T-cell (primary cell): ENCODE measurements around the gene CTLA4. TPM values are rescaled to one million over a fixed set of nuclear protein-coding genes. Genes with fewer than 3 reads are reported as not detected.
A peak's percentile ranks its signal among the peaks of the same experiment; 100 is the strongest.

ENCODE experiments used
- ATAC-seq, 4 experiments: fragments of 200-7000 bp in 3 of 4; fragments of 150-1000 bp in 1 of 4; cut with Tn5 transposase; replicated peaks in 1 of 4; 1 replicate in 3 of 4; 2 replicates in 1 of 4; pipeline ENCODE4 v1.10.0; 2021; ENCODE audit warnings: moderate library complexity in 3 of 4, mild to moderate bottlenecking in 2 of 4, moderate number of reproducible peaks in 1 of 4
- CTCF ChIA-PET, 2 donors: fragments of 300-600 bp; sonication (Branson Sonifier 250); formaldehyde crosslinking; loops; one replicate each; lab custom pipeline; 2022; ENCODE audit warnings: antibody characterized with exemption in 2 of 2; lab: Charles Lee
- POLR2A ChIA-PET, 2 donors: fragments of 300-600 bp; sonication (Branson Sonifier 250); formaldehyde crosslinking; loops; one replicate each; lab custom pipeline; 2022; ENCODE audit warnings: antibody characterized with exemption in 2 of 2; lab: Charles Lee
- DNase-seq, 35 experiments: peaks; one replicate each; pipeline versions ENCODE4 v3.0.0 to v3.0.0-alpha.2; 2013 to 2023
- H3K27ac ChIP-seq: one replicate; pipeline ENCODE4 v1.5.1; 2013; ENCODE audit warnings: low read length
- H3K27me3 ChIP-seq, 2 experiments: replicated peaks in 1 of 2; 1 replicate in 1 of 2; 2 replicates in 1 of 2; pipeline versions ENCODE4 v1.6.1 to v1.7.0; 2013; ENCODE audit warnings: low read length in 1 of 2, mixed read lengths in 1 of 2; ENCODE audit not compliant: control insufficient read depth in 2 of 2, insufficient read depth in 2 of 2; ENCODE audit errors: extremely low read depth in 1 of 2
- H3K36me3 ChIP-seq, 2 donors: 1 replicate in 1 of 2; 2 replicates in 1 of 2; pipeline versions ENCODE4 v1.6.1 to v1.7.0; 2013; ENCODE audit warnings: low read length in 1 of 2; ENCODE audit not compliant: control insufficient read depth in 2 of 2, insufficient read depth in 1 of 2; ENCODE audit errors: extremely low read depth in 1 of 2
- H3K4me1 ChIP-seq, 2 experiments: 1 replicate in 1 of 2; 2 replicates in 1 of 2; pipeline versions ENCODE4 v1.6.1 to v1.7.0; 2013; ENCODE audit warnings: low read length in 2 of 2, mixed read lengths in 1 of 2; ENCODE audit not compliant: insufficient read depth in 2 of 2, control insufficient read depth in 1 of 2; ENCODE audit errors: extremely low read depth in 1 of 2
- H3K4me3 ChIP-seq, 2 donors: 1 replicate in 1 of 2; 2 replicates in 1 of 2; pipeline versions ENCODE4 v1.5.1 to v1.7.0; 2013; ENCODE audit warnings: mild to moderate bottlenecking in 2 of 2, low read length in 1 of 2, moderate library complexity in 1 of 2; ENCODE audit not compliant: control insufficient read depth in 1 of 2; ENCODE audit errors: extremely low read depth in 1 of 2
- H3K9me3 ChIP-seq: 2 replicates; pipeline ENCODE4 v1.7.0; 2013
- H3K27ac Mint-ChIP-seq, 2 donors: one replicate each; pipeline ENCODE4 v1.8.0; 2020 to 2021; ENCODE audit warnings: mild to moderate bottlenecking in 2 of 2, mixed read lengths in 2 of 2
- H3K27me3 Mint-ChIP-seq, 2 donors: one replicate each; pipeline ENCODE4 v1.8.0; 2021 to 2022; ENCODE audit warnings: mixed read lengths in 2 of 2
- H3K36me3 Mint-ChIP-seq: one replicate; pipeline ENCODE4 v1.8.0; 2021; ENCODE audit warnings: mixed read lengths
- H3K4me1 Mint-ChIP-seq, 3 donors: one replicate each; pipeline ENCODE4 v1.8.0; 2020 to 2022; ENCODE audit warnings: mixed read lengths in 3 of 3, mild to moderate bottlenecking in 1 of 3
- H3K4me3 Mint-ChIP-seq, 3 donors: one replicate each; pipeline ENCODE4 v1.8.0; 2020 to 2022; ENCODE audit warnings: mild to moderate bottlenecking in 3 of 3, mixed read lengths in 3 of 3, moderate library complexity in 3 of 3
- H3K9me3 Mint-ChIP-seq, 3 donors: one replicate each; pipeline ENCODE4 v1.8.0; 2020 to 2022; ENCODE audit warnings: mixed read lengths in 3 of 3
- WGBS: methylation state at CpG from one replicate; pipeline ENCODE4 v1.1.5; 2013; ENCODE audit warnings: missing lambda C conversion rate; ENCODE audit not compliant: insufficient coverage; 5-methylcytosine and 5-hydroxymethylcytosine counted together
- total RNA-seq, 35 experiments: library from RNA in 6 of 35; stranded (reverse) in 6 of 35; fragments of 120-200 nt in 1 of 35; gene quantifications; one replicate each; pipeline versions ENCODE4 v1.2.1 to v1.2.4 and lab custom pipeline; 2013 to 2026

Gene CTLA4
- total RNA-seq, 5 donors from 2014 or later (not counting 1 experiment from before 2014, with no cell fraction given): 11.9 to 56.2 (median 14.8) TPM

DNA sequence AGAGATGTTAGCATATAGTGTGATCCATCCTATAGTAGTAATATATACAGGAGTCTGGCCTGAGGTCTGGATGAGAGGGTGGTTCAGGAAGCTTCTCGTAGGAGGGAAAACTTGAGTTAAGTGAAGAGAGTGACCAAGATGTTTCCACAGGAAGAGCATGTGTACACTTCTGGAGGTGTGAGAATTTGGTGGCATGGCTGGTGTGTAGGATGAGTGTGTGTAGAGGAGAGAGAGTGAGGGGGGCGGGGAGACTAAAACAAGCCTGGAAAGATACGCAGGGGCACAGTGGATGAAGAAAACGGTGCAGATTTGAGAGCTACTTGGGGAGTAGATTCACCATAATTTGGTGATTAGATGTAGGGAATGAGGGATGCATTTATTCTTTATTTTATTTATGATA, 43.5 kb upstream of the CTLA4 start:
- Histone ChIP-seq H3K4me3 (no peak overlapping the region), H3K36me3 (no peaks in the 10 kb centered on the region), H3K27ac (no peak overlapping the region), H3K9me3 (no peaks in the 10 kb centered on the region), H3K4me1 (peaks cover 0 to 2% of the 10 kb centered on the region in 2 experiments), H3K27me3 (no peaks in the 10 kb centered on the region)
- Mint-ChIP-seq H3K36me3 (no peaks in the 10 kb centered on the region), H3K27ac (no peak overlapping the region), H3K4me1 (peaks cover 4 to 10% (median 7%) of the 10 kb centered on the region in 3 donors), H3K4me3 (no peak overlapping the region), H3K27me3 (no peaks in the 10 kb centered on the region), H3K9me3 (peaks cover 0 to 3% (median 0%) of the 10 kb centered on the region in 3 donors)
- WGBS: 44% methylated on average over 3 of the region's 4 CpGs
- ATAC-seq (no peak), DNase-seq (no peak)
- CTCF ChIA-PET: interaction anchor here in 1 of 2 donors (0.8 kb wide), 1 partner anchor 10 kb away, joined by 4 read pairs; no protein-coding TSS in a partner anchor
- POLR2A ChIA-PET: no interaction called here

DNA sequence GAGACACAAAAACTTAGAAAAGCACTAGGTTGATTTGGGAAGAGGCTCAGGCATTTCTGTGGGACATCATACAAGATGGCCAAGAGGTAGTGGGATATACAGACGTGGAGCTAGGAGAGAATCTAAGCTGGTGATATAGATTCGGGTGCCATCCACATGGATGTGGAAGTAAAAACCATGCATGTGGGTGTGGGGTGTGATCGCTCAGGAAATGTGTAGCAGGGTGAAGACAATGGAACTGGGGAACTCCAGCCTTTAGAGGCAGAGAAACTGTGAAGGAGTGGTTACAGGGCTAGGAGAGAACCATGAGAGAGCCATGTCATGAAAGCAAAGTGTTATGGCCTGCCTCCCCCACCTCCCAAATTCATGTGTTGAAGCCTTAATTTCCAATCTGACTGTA, 43.0 kb upstream of the CTLA4 start:
- DNase-seq (no peak), ATAC-seq (no peak)
- H3K36me3 Mint-ChIP-seq: no peaks in the 10 kb centered on the region
- H3K4me3 Mint-ChIP-seq: no peak overlapping the region
- Histone ChIP-seq H3K36me3 (no peaks in the 10 kb centered on the region), H3K4me3 (no peak overlapping the region), H3K27ac (no peak overlapping the region), H3K27me3 (no peaks in the 10 kb centered on the region), H3K4me1 (peaks cover 0 to 2% of the 10 kb centered on the region in 2 experiments), H3K9me3 (no peaks in the 10 kb centered on the region)
- no peaks in the 10 kb centered on the region for H3K27me3 Mint-ChIP-seq
- CTCF ChIA-PET: interaction anchor here in 1 of 2 donors (0.8 kb wide), 1 partner anchor 11 kb away, joined by 4 read pairs; no protein-coding TSS in a partner anchor
- peaks cover 0 to 3% (median 0%) of the 10 kb centered on the region in 3 donors for H3K9me3 Mint-ChIP-seq
- peaks cover 6 to 11% (median 7%) of the 10 kb centered on the region in 3 donors for H3K4me1 Mint-ChIP-seq
- 68% methylated on average over 3 of the region's 3 CpGs for WGBS
- POLR2A ChIA-PET: interaction anchor here in 1 of 2 donors (0.6 kb wide), 1 partner anchor 824 kb away, joined by 7 read pairs; no protein-coding TSS in a partner anchor
- H3K27ac Mint-ChIP-seq: no peak overlapping the region

DNA sequence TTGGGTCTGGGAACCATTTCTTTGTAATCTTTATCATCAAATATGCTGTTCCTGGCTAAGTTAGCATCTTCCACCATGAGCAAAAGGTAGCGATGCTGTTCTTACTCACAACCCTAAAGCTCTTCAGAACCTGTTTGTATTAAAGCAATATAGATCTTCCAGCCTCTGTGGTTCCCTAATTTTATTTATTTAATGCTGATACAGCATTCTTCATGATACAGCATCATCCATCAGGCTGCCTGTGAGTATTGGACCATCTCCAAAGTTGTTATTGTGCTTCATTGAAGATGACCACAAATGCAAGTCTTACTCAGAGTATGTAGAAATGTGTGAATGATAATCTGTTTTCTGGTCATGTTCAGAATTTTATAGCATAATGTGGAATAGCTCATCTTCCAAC, 40.9 kb upstream of the CTLA4 start:
- DNase-seq: no peak
- no peak for ATAC-seq
- CTCF ChIA-PET: interaction anchor here in 1 of 2 donors (1.0 kb wide), 1 partner anchor 11 kb away, joined by 4 read pairs; no protein-coding TSS in a partner anchor
- no peak overlapping the region for H3K27ac Mint-ChIP-seq
- peaks cover 7 to 23% (median 18%) of the 10 kb centered on the region in 3 donors for H3K4me1 Mint-ChIP-seq
- no peaks in the 10 kb centered on the region for H3K9me3 ChIP-seq
- no peak overlapping the region for H3K4me3 ChIP-seq
- WGBS: no CpG with 5 or more reads among the region's 1 CpG
- H3K27me3 Mint-ChIP-seq: no peaks in the 10 kb centered on the region
- POLR2A ChIA-PET: no interaction called here
- H3K36me3 Mint-ChIP-seq: no peaks in the 10 kb centered on the region
- no peak overlapping the region for H3K4me3 Mint-ChIP-seq
- H3K4me1 ChIP-seq: peaks cover 0 to 6% of the 10 kb centered on the region in 2 experiments
- no peaks in the 10 kb centered on the region for H3K36me3 ChIP-seq
- H3K27ac ChIP-seq: no peak overlapping the region
- H3K9me3 Mint-ChIP-seq: peaks cover 0 to 3% (median 0%) of the 10 kb centered on the region in 3 donors
- no peaks in the 10 kb centered on the region for H3K27me3 ChIP-seq

DNA sequence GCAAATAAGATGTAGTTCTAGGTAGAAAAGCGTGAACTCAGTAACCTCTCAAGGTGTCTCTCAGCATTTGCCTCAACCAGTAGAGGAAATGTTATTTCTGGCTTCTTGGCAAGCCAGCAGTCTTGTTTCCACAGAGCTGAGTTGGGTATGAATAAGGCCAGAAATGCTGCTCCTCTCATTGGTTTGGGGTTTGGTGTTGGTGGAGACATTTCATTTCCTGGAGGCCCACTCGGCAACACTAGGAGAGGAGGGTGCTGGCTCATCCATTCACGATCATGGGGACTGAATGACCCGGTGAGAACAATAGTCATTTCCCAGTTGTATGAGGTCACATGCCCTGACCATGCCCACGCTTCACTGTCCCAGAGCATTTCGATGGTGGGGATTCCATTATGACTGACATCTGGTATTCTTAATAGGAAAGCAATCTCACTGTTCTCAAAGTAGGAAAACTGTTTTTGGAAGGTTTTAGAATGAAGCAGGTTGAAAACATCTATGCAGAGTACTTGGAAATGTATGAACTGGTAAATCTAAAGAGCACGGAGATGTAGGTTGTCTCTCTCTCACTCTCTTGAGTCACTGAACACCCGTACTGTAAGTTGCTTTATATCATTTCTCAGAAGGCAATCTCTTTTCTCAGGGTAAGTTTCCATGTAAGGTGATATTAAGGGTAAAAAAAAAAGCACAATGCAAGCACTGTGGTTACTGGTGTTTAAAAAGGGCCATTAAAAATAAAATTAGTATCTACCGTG, 37.1 kb upstream of the CTLA4 start:
- no peaks in the 10 kb centered on the region for H3K27me3 ChIP-seq
- ChIA-PET POLR2A (interaction anchor here in 1 of 2 donors (0.5 kb wide), 1 partner anchor 210 kb away, joined by 4 read pairs; no protein-coding TSS in a partner anchor), CTCF (interaction anchor here (0.5 to 0.9 kb wide), 3 partner anchors 42 to 1185 kb away, joined by 3 read pairs; no protein-coding TSS in a partner anchor)
- peak overlapping the region; percentile 44 to 63 for H3K27ac Mint-ChIP-seq
- H3K4me1 Mint-ChIP-seq: peaks cover 0 to 17% (median 14%) of the 10 kb centered on the region in 3 donors
- ATAC-seq: peak in 3 of 4 experiments; percentile 14 to 67 (median 57)
- H3K9me3 ChIP-seq: no peaks in the 10 kb centered on the region
- WGBS: 44% methylated on average over 5 of the region's 9 CpGs
- H3K9me3 Mint-ChIP-seq: peaks cover 0 to 3% (median 0%) of the 10 kb centered on the region in 3 donors
- no peak overlapping the region for H3K27ac ChIP-seq
- no peaks in the 10 kb centered on the region for H3K36me3 ChIP-seq
- no peak overlapping the region for H3K4me3 Mint-ChIP-seq
- peaks cover 0 to 4% of the 10 kb centered on the region in 2 experiments for H3K4me1 ChIP-seq
- no peaks in the 10 kb centered on the region for H3K36me3 Mint-ChIP-seq
- no peak overlapping the region for H3K4me3 ChIP-seq
- DNase-seq: no peak
- no peaks in the 10 kb centered on the region for H3K27me3 Mint-ChIP-seq

DNA sequence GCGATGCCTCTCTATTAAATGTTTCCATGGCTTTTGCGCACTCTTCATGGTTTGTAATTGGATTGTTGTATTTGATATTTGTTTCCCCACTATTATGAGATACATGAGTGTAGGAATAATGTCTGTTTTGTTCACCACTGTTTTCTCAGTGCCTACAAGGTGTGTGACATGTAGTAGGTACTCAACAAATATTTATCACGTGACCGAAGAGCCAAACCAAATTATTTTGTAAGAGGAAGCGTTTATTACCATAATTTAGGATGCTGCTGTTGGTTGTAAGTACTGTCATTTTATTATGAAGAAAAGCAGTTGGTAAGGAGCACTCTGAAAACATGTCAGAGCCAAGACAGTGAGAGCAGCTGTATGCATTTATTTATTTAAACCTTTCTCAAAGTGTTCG, 32.2 kb upstream of the CTLA4 start:
- no peak overlapping the region for H3K27ac ChIP-seq
- no peaks in the 10 kb centered on the region for H3K9me3 ChIP-seq
- ATAC-seq (no peak), DNase-seq (no peak)
- Mint-ChIP-seq H3K4me1 (peaks cover 0 to 9% (median 4%) of the 10 kb centered on the region in 3 donors), H3K27ac (peak overlapping the region in 1 of 2 donors; percentile 13), H3K27me3 (no peaks in the 10 kb centered on the region), H3K9me3 (no peaks in the 10 kb centered on the region), H3K36me3 (no peaks in the 10 kb centered on the region), H3K4me3 (no peak overlapping the region)
- CTCF ChIA-PET: no interaction called here
- no peak overlapping the region for H3K4me3 ChIP-seq
- POLR2A ChIA-PET: no interaction called here
- no peaks in the 10 kb centered on the region for H3K36me3 ChIP-seq
- H3K27me3 ChIP-seq: no peaks in the 10 kb centered on the region
- 100% methylated on average over 1 of the region's 6 CpGs for WGBS
- peaks cover 0 to 1% of the 10 kb centered on the region in 2 experiments for H3K4me1 ChIP-seq

DNA sequence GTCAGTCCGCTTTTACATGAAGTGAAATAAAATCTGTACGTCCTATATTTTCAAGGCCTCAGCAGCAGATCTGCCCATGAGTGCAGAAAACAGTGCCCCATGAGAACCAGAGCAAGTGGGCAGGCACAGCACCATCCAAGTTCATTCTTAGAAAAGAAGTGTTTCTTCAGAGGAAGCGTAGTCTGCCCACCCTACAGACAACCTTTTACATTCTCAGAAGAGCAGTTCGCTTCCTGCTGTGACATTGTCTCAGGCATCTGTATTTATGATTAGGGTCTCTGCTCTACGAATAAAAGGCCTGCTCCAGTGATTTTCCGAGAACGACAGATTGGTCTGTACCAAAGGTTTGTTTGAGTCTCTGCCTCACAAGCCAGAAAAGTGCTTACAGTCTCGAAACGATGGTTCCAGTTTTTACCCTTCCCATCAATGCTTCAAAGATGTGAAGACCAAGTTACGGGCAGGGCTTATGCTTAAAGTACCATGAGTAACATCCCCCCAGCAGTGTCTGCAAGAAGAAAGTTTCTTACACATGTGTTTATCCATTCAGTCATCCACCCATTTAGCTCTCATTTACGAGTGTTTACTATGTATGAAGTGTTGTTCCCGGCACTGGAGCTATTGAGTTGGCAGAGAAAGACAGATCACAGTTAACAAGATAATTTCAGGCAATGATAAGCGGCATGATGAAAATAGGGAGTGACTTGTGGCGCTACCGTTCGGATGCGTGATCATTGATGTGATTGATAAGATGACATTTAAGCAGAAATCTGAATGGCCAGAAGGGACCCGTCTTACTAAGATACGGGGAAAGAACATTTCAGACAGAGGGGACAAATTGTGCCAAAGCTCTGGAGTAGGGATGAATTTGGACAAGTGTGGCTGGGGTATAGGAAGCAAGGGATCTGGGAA, 31.4 kb upstream of the CTLA4 start:
- ChIA-PET POLR2A (no interaction called here), CTCF (interaction anchor here in 1 of 2 donors (1.2 kb wide), 1 partner anchor 21 kb away, joined by 5 read pairs; no protein-coding TSS in a partner anchor)
- DNase-seq: no peak
- peaks cover 0 to 5% (median 0%) of the 10 kb centered on the region in 3 donors for H3K4me1 Mint-ChIP-seq
- no peaks in the 10 kb centered on the region for H3K36me3 ChIP-seq
- H3K36me3 Mint-ChIP-seq: no peaks in the 10 kb centered on the region
- H3K4me3 Mint-ChIP-seq: no peak overlapping the region
- no peaks in the 10 kb centered on the region for H3K9me3 ChIP-seq
- H3K4me3 ChIP-seq: no peak overlapping the region
- H3K4me1 ChIP-seq: peaks cover 0 to 3% of the 10 kb centered on the region in 2 experiments
- no peaks in the 10 kb centered on the region for H3K27me3 ChIP-seq
- peak overlapping the region; percentile 21 for H3K27ac ChIP-seq
- peak overlapping the region; percentile 35 to 43 for H3K27ac Mint-ChIP-seq
- WGBS: 94% methylated on average over 15 of the region's 19 CpGs
- H3K9me3 Mint-ChIP-seq: no peaks in the 10 kb centered on the region
- peak in 3 of 4 experiments; percentile 45 to 61 (median 59) for ATAC-seq
- no peaks in the 10 kb centered on the region for H3K27me3 Mint-ChIP-seq
